ENCODE data around the gene SCD5.
"Not testable (repeated sequence)": the region's sequence is repeated elsewhere in the genome, so short reads cannot be mapped to it uniquely, and the experiment has no call there.

The SCD5 gene

DNA sequence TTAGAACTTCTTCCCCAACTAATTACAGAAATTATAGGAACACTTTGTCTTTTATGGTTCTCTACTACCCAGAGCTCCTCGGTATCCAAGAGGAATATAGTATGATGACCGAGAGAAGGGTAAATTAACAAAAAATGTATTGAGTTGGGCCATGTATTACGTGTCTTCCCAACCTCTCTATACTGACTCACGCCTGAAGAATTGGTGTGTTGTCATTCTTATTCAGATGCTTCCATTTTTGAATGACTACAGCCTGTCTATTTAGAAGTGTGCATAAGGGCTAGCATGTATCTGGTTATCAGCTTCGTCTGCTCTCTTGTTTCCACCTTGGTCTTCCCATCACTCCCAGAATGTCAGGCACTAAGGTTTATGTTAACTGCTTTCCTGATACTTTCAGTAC is 24.5 kb upstream of the SCD5 start:
- Histone ChIP-seq H3K4me3 (ENCODE audit: low read depth, low read length) (no peak overlapping the region), H3K36me3 (peaks cover 76% of the 10 kb centered on the region), H3K9me3 (no peaks in the 10 kb centered on the region), H3K4me1 (no peaks in the 10 kb centered on the region), H3K27me3 (no peaks in the 10 kb centered on the region)
- no peak for TF ChIP-seq CTCF (IDR thresholded peaks at IDR 0.05; ENCODE audit: low read depth, low read length)
- DNase-seq: no peak

- peaks cover 77% of the 10 kb centered on the region for H3K36me3 ChIP-seq
- no peak for DNase-seq
- H3K9me3 ChIP-seq: no peaks in the 10 kb centered on the region
- H3K4me1 ChIP-seq: no peaks in the 10 kb centered on the region
- no peaks in the 10 kb centered on the region for H3K27me3 ChIP-seq
- TF ChIP-seq CTCF (IDR thresholded peaks at IDR 0.05; ENCODE audit: low read depth, low read length): no peak
- H3K4me3 ChIP-seq (ENCODE audit: low read depth, low read length): no peak overlapping the region
Observed at GRCh38 chr4:82820689-82821088, 22.1 kb upstream of the SCD5 start.

DNA sequence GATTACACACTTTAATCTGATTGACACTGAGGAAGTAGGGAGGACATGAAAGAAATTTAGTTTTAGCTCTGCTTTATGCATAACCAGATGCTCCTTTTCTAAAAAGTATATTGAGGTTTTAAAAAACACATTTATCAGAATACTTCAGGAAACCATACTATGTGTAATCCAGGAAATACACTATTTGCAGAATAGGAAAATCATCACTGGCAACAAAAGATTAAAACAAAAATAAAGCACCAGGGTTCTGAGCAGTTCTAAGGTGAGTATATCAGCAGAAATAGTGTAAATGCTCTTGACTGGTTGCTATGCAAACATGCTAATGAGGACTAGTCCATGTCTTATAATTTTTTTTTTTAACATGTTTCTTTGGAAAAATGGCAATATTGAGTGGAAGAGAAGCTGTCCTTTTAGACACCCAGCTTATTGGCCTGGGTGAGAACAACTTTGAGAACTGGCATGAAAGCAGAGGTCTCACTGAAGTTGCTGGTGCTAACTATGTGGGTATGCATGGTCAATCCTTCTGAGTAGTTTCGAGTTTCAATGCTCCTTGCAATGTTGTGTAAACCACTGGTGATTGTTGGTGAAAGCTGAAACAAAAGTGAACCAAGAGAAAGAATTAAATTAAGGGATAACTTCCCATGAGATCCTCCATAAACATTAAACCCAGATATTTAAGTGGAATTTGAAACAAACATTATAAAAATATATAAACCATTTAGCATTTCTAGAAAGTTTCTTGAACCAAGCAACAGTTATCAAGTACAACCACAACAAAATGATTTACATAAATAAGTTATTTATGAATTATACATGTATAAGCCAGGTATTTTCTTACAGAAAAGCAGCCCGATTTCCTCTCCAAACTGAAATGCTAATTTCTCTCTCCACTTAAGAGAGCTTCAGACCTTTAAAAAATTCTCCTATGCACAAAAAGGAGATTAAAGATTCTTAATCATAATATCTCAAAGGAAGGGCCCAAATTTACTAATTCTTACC is 20.4 kb upstream of the SCD5 start:
- Histone ChIP-seq H3K9me3 (no peaks in the 10 kb centered on the region), H3K4me1 (no peaks in the 10 kb centered on the region; the same call in 1 of the 2 replicates), H3K27me3 (no peaks in the 10 kb centered on the region), H3K36me3 (peaks cover 60% of the 10 kb centered on the region), H3K4me3 (ENCODE audit: low read depth, low read length) (no peak overlapping the region)
- TF ChIP-seq CTCF (IDR thresholded peaks at IDR 0.05; ENCODE audit: low read depth, low read length): no peak
- no peak for DNase-seq

GRCh38 chr4:82816874-82817273 is 18.3 kb upstream of the SCD5 start:
- H3K36me3 ChIP-seq: peaks cover 42% of the 10 kb centered on the region
- not testable (repeated sequence) for DNase-seq; H3K9me3 ChIP-seq; H3K4me3 ChIP-seq (ENCODE audit: low read depth, low read length); H3K4me1 ChIP-seq; H3K27me3 ChIP-seq

DNA sequence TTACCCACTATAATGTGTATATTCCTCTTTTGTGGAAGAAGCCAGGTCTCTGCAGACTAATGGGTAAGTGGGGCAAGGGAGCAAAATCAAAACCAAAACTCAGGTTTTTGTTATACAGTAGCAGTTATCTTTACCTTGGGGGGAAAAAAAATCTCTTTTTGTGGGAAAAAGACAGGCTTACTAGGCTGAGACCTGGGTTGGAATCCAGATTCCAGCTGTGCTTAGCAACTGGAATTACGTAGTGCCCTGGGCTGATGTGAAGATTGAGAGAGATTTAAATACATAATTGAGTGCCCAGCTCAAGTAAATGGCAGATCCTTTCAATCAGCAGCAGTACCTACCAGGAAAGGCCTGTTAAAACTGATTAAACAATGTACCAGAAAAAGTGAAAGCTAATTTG is 15.4 kb upstream of the SCD5 start:
- H3K9me3 ChIP-seq: no peaks in the 10 kb centered on the region
- no peak for DNase-seq
- H3K4me1 ChIP-seq: peaks cover 6% of the 10 kb centered on the region
- H3K36me3 ChIP-seq: peaks cover 24% of the 10 kb centered on the region
- H3K27me3 ChIP-seq: no peaks in the 10 kb centered on the region
- TF ChIP-seq CTCF (IDR thresholded peaks at IDR 0.05; ENCODE audit: low read depth, low read length): no peak
- no peak overlapping the region for H3K4me3 ChIP-seq (ENCODE audit: low read depth, low read length)

DNA sequence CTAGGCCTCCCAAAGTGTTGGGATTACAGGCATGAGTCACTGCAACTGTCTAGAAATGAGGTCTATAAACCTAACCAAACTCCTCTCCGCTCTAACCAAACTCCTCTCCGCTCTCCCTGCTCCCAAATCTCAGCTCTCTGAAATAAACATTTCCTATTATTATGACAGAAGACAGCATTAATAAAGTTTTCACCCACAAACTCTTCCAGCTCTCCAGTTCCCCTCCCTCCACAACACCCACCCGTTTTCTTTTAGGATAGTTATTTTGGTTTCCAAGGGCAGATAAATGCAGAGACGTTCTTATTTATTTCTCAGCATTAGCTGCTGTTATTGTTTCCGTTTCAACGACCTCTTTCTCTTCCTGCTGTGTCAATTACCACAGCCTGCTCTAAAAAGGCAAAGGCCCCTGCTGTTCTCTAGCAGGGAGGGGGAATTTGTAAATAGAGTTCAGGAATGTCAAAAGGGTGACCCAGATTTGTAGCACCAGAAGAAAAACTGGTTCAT is 13.3 kb upstream of the SCD5 start:
- H3K27me3 ChIP-seq: no peaks in the 10 kb centered on the region

More for the DNA sequence above, 13.3 kb upstream of the SCD5 start:
- H3K4me3 ChIP-seq (ENCODE audit: low read depth, low read length): no peak overlapping the region
- peaks cover 3% of the 10 kb centered on the region for H3K36me3 ChIP-seq
- no peak for TF ChIP-seq CTCF (IDR thresholded peaks at IDR 0.05; ENCODE audit: low read depth, low read length)
- H3K9me3 ChIP-seq: no peaks in the 10 kb centered on the region
- DNase-seq: no peak
- H3K4me1 ChIP-seq: peaks cover 6% of the 10 kb centered on the region
